HepG2 (cell line): ENCODE measurements around the gene DIAPH3. TPM values are rescaled to one million over a fixed set of nuclear protein-coding genes. Genes with fewer than 3 reads are reported as not detected.

Source experiments
- GPN1 ChIP-seq: sonication (generic); formaldehyde crosslinking; IDR thresholded peaks from 2 replicates; pipeline ENCODE4 v1.5.1; 2020; ENCODE audit warnings: missing genetic modification reagents, borderline replicate concordance
- TOPORS ChIP-seq: sonication (generic); formaldehyde crosslinking; IDR thresholded peaks from 2 replicates; pipeline ENCODE4 v1.8.0; 2023; ENCODE audit warnings: mild to moderate bottlenecking, missing genetic modification reagents
- polyA plus RNA-seq, 8 experiments: library from polyadenylated mRNA; depleted of rRNA in 3 of 8; stranded (reverse) in 7 of 8; unstranded in 1 of 8; fragments of >200 nt; fragmentation: Illumina TruSeq in 4 of 8; extraction: Trizol in 4 of 8; gene quantifications; 2 replicates each; pipeline versions ENCODE4 v1.2.1 to v1.2.3, GENCODE V29; 2011 to 2016; ENCODE audit warnings: low read depth in 4 of 8, missing spikeins in 1 of 8, mixed read lengths in 1 of 8; ENCODE audit not compliant: insufficient read depth in 1 of 8
- total RNA-seq, 5 experiments: library from RNA; depleted of rRNA; stranded (reverse); fragments of >200 nt; fragmentation: Illumina TruSeq; extraction: Trizol; gene quantifications; 2 replicates each; pipeline ENCODE4 v1.2.3, GENCODE V29; 2016; ENCODE audit warnings: low read depth in 1 of 5
- TF ChIP-seq, protein P1 (sequence below): sonication (generic); formaldehyde crosslinking; IDR thresholded peaks from 2 replicates; pipeline ENCODE4 v1.4.0; 2020; ENCODE audit warnings: missing genetic modification reagents
- TF ChIP-seq, protein P2 (sequence below): sonication (generic); formaldehyde crosslinking; conservative IDR thresholded peaks from 2 replicates; pipeline ENCODE4 v1.4.0; 2020; ENCODE audit warnings: mild to moderate bottlenecking, missing genetic modification reagents, moderate library complexity
- TF ChIP-seq, protein P3 (sequence below): IDR thresholded peaks from 2 replicates; pipeline ENCODE4 v1.6.1; 2018; ENCODE audit warnings: missing genetic modification reagents
- TF ChIP-seq, protein P4 (sequence below): sonication (generic); formaldehyde crosslinking; IDR thresholded peaks from 2 replicates; pipeline ENCODE4 v1.5.0; 2020; ENCODE audit warnings: missing genetic modification reagents, mild to moderate bottlenecking, borderline replicate concordance
- TF ChIP-seq, protein P5 (sequence below), 2 experiments: sonication (generic) in 1 of 2; formaldehyde crosslinking in 1 of 2; IDR thresholded peaks; 2 replicates each; pipeline versions ENCODE4 v1.4.0 to v1.6.1; 2018 to 2020; ENCODE audit warnings: missing genetic modification reagents in 2 of 2, borderline replicate concordance in 1 of 2, low read depth in 1 of 2, mild to moderate bottlenecking in 1 of 2, missing biosample characterization in 1 of 2
- TF ChIP-seq, protein P6 (sequence below): sonication (generic); formaldehyde crosslinking; IDR thresholded peaks from 2 replicates; pipeline ENCODE4 v1.4.0; 2020; ENCODE audit warnings: mild to moderate bottlenecking, missing genetic modification reagents

The DIAPH3 gene
- total and polyA plus RNA-seq, 2 of the 13 experiments (the other 11 are each of a cell fraction or from before 2014, with no cell fraction given): 4.0 to 9.3 TPM

DNA sequence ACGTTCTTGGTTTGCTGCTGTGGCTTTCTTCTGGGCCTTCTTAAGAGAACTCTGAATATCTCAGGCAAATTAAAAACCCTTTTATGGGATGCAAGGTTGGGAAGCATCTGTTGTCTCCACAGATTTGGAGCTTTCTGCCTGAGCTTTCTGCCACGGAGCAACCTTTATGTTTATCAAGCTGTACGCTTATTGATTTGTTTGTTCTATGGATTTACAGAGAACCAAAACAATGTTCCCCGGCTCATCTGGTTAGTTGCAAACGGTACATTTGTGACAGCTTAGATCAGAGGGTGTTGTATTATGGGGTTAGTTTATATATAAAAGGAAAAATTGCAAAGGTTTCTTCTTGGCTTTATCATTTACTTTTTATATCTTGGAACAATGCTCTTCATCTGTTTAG is 479.6 kb downstream of the DIAPH3 start (continued):
- TF ChIP-seq, protein P1, sequence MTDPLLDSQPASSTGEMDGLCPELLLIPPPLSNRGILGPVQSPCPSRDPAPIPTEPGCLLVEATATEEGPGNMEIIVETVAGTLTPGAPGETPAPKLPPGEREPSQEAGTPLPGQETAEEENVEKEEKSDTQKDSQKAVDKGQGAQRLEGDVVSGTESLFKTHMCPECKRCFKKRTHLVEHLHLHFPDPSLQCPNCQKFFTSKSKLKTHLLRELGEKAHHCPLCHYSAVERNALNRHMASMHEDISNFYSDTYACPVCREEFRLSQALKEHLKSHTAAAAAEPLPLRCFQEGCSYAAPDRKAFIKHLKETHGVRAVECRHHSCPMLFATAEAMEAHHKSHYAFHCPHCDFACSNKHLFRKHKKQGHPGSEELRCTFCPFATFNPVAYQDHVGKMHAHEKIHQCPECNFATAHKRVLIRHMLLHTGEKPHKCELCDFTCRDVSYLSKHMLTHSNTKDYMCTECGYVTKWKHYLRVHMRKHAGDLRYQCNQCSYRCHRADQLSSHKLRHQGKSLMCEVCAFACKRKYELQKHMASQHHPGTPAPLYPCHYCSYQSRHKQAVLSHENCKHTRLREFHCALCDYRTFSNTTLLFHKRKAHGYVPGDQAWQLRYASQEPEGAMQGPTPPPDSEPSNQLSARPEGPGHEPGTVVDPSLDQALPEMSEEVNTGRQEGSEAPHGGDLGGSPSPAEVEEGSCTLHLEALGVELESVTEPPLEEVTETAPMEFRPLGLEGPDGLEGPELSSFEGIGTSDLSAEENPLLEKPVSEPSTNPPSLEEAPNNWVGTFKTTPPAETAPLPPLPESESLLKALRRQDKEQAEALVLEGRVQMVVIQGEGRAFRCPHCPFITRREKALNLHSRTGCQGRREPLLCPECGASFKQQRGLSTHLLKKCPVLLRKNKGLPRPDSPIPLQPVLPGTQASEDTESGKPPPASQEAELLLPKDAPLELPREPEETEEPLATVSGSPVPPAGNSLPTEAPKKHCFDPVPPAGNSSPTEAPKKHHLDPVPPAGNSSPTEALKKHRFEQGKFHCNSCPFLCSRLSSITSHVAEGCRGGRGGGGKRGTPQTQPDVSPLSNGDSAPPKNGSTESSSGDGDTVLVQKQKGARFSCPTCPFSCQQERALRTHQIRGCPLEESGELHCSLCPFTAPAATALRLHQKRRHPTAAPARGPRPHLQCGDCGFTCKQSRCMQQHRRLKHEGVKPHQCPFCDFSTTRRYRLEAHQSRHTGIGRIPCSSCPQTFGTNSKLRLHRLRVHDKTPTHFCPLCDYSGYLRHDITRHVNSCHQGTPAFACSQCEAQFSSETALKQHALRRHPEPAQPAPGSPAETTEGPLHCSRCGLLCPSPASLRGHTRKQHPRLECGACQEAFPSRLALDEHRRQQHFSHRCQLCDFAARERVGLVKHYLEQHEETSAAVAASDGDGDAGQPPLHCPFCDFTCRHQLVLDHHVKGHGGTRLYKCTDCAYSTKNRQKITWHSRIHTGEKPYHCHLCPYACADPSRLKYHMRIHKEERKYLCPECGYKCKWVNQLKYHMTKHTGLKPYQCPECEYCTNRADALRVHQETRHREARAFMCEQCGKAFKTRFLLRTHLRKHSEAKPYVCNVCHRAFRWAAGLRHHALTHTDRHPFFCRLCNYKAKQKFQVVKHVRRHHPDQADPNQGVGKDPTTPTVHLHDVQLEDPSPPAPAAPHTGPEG (CRISPR knock-in tag): no peak
- no peak for TF ChIP-seq TOPORS (CRISPR knock-in tag)
- TF ChIP-seq, protein P2, sequence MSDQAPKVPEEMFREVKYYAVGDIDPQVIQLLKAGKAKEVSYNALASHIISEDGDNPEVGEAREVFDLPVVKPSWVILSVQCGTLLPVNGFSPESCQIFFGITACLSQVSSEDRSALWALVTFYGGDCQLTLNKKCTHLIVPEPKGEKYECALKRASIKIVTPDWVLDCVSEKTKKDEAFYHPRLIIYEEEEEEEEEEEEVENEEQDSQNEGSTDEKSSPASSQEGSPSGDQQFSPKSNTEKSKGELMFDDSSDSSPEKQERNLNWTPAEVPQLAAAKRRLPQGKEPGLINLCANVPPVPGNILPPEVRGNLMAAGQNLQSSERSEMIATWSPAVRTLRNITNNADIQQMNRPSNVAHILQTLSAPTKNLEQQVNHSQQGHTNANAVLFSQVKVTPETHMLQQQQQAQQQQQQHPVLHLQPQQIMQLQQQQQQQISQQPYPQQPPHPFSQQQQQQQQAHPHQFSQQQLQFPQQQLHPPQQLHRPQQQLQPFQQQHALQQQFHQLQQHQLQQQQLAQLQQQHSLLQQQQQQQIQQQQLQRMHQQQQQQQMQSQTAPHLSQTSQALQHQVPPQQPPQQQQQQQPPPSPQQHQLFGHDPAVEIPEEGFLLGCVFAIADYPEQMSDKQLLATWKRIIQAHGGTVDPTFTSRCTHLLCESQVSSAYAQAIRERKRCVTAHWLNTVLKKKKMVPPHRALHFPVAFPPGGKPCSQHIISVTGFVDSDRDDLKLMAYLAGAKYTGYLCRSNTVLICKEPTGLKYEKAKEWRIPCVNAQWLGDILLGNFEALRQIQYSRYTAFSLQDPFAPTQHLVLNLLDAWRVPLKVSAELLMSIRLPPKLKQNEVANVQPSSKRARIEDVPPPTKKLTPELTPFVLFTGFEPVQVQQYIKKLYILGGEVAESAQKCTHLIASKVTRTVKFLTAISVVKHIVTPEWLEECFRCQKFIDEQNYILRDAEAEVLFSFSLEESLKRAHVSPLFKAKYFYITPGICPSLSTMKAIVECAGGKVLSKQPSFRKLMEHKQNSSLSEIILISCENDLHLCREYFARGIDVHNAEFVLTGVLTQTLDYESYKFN (CRISPR knock-in tag): peak; percentile 61; the same call in 1 of the 2 replicates
- TF ChIP-seq, protein P3, sequence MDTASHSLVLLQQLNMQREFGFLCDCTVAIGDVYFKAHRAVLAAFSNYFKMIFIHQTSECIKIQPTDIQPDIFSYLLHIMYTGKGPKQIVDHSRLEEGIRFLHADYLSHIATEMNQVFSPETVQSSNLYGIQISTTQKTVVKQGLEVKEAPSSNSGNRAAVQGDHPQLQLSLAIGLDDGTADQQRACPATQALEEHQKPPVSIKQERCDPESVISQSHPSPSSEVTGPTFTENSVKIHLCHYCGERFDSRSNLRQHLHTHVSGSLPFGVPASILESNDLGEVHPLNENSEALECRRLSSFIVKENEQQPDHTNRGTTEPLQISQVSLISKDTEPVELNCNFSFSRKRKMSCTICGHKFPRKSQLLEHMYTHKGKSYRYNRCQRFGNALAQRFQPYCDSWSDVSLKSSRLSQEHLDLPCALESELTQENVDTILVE (CRISPR knock-in tag): no peak
- TF ChIP-seq, protein P4, sequence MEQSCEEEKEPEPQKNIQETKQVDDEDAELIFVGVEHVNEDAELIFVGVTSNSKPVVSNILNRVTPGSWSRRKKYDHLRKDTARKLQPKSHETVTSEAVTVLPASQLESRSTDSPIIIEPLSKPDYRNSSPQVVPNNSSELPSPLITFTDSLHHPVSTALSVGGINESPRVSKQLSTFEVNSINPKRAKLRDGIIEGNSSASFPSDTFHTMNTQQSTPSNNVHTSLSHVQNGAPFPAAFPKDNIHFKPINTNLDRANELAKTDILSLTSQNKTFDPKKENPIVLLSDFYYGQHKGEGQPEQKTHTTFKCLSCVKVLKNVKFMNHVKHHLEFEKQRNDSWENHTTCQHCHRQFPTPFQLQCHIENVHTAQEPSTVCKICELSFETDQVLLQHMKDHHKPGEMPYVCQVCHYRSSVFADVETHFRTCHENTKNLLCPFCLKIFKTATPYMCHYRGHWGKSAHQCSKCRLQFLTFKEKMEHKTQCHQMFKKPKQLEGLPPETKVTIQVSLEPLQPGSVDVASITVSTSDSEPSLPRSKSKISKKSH (CRISPR knock-in tag): no peak
- no peak for TF ChIP-seq GPN1 (CRISPR knock-in tag)
- TF ChIP-seq, protein P5, sequence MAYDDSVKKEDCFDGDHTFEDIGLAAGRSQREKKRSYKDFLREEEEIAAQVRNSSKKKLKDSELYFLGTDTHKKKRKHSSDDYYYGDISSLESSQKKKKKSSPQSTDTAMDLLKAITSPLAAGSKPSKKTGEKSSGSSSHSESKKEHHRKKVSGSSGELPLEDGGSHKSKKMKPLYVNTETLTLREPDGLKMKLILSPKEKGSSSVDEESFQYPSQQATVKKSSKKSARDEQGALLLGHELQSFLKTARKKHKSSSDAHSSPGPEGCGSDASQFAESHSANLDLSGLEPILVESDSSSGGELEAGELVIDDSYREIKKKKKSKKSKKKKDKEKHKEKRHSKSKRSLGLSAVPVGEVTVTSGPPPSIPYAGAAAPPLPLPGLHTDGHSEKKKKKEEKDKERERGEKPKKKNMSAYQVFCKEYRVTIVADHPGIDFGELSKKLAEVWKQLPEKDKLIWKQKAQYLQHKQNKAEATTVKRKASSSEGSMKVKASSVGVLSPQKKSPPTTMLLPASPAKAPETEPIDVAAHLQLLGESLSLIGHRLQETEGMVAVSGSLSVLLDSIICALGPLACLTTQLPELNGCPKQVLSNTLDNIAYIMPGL (CRISPR knock-in tag; IDR thresholded peaks at IDR 0.05; ENCODE audit: borderline replicate concordance in 1 of 2, low read depth in 1 of 2): no peak
- TF ChIP-seq, protein P6, sequence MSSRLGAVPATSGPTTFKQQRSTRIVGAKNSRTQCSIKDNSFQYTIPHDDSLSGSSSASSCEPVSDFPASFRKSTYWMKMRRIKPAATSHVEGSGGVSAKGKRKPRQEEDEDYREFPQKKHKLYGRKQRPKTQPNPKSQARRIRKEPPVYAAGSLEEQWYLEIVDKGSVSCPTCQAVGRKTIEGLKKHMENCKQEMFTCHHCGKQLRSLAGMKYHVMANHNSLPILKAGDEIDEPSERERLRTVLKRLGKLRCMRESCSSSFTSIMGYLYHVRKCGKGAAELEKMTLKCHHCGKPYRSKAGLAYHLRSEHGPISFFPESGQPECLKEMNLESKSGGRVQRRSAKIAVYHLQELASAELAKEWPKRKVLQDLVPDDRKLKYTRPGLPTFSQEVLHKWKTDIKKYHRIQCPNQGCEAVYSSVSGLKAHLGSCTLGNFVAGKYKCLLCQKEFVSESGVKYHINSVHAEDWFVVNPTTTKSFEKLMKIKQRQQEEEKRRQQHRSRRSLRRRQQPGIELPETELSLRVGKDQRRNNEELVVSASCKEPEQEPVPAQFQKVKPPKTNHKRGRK (CRISPR knock-in tag): no peak
